ENCODE measurements around the gene LRP1.

LRP1 gene

DNA sequence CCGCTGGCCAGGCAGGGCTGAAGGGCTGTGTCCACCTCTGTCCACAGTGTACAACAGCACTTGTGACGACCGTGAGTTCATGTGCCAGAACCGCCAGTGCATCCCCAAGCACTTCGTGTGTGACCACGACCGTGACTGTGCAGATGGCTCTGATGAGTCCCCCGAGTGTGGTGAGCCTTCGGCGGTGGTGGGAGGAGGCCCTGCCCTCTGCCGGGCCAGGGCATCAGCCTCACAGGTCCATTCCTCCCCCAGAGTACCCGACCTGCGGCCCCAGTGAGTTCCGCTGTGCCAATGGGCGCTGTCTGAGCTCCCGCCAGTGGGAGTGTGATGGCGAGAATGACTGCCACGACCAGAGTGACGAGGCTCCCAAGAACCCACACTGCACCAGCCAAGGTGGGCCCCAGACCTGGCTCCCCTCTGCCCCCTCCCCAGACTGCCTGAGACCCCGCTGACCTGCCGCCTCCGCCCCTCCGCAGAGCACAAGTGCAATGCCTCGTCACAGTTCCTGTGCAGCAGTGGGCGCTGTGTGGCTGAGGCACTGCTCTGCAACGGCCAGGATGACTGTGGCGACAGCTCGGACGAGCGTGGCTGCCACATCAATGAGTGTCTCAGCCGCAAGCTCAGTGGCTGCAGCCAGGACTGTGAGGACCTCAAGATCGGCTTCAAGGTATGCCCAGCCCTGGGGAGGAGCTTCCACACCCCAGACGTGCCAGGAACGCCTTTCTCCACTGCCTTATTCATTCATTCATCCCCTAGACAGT, 67.5 kb downstream of the LRP1 start:
- TF ChIP-seq, protein P1, sequence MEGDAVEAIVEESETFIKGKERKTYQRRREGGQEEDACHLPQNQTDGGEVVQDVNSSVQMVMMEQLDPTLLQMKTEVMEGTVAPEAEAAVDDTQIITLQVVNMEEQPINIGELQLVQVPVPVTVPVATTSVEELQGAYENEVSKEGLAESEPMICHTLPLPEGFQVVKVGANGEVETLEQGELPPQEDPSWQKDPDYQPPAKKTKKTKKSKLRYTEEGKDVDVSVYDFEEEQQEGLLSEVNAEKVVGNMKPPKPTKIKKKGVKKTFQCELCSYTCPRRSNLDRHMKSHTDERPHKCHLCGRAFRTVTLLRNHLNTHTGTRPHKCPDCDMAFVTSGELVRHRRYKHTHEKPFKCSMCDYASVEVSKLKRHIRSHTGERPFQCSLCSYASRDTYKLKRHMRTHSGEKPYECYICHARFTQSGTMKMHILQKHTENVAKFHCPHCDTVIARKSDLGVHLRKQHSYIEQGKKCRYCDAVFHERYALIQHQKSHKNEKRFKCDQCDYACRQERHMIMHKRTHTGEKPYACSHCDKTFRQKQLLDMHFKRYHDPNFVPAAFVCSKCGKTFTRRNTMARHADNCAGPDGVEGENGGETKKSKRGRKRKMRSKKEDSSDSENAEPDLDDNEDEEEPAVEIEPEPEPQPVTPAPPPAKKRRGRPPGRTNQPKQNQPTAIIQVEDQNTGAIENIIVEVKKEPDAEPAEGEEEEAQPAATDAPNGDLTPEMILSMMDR (IDR thresholded peaks at IDR 0.05; ENCODE audit: insufficient read depth, missing control alignments): no peak
- DNase-seq (ENCODE audit: insufficient read length, low spot score) (no peak), FAIRE-seq (no peak)

DNA sequence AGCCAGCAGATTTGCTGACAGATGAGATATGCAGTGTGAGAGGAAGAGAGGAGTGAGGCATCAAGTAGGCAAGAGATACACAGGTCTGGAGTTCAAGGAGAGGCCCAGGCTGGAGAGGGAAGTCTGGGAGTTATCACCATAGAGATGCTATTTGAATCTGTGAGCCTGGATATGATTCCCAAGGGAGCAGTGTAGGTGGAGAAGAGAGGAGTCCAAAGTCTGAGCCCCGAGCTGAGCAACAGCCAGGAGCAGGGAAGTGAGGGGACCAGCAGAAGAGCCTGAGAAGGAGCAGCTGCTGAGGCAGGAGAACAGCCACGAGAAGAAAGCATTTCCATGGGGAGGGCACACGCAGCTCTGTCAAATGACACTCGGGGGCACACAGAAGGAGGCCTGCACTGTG, 68.2 kb downstream of the LRP1 start:
- FAIRE-seq: no peak
- TF ChIP-seq, protein P1 (IDR thresholded peaks at IDR 0.05; ENCODE audit: insufficient read depth, missing control alignments): no peak
- no peak for DNase-seq (ENCODE audit: insufficient read length, low spot score)

DNA sequence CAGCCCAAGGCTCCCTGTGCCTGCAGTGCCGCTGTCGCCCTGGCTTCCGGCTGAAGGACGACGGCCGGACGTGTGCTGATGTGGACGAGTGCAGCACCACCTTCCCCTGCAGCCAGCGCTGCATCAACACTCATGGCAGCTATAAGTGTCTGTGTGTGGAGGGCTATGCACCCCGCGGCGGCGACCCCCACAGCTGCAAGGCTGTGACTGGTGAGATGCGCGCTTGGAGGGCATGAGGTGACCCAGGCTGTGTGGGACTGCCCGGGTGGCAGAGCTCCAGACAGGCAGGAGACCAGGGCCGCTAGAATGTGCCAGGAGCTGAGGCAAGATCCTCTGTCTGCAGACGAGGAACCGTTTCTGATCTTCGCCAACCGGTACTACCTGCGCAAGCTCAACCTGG, 68.7 kb downstream of the LRP1 start:
- no peak for DNase-seq (ENCODE audit: insufficient read length, low spot score)
- TF ChIP-seq, protein P1 (IDR thresholded peaks at IDR 0.05; ENCODE audit: insufficient read depth, missing control alignments): no peak
- FAIRE-seq: no peak

DNA sequence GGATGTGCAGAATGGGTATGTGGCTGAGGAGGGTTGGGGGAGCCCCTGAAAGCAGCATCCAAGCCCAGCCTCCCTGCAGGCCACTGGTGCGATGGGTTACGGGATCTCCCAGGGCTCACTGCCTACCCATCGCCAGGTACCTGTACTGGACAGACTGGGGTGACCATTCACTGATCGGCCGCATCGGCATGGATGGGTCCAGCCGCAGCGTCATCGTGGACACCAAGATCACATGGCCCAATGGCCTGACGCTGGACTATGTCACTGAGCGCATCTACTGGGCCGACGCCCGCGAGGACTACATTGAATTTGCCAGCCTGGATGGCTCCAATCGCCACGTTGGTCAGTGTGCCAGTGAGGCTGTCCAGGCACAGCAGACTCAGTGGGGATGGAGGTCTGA, 70.0 kb downstream of the LRP1 start:
- TF ChIP-seq, protein P1 (IDR thresholded peaks at IDR 0.05; ENCODE audit: insufficient read depth, missing control alignments): no peak
- no peak for DNase-seq (ENCODE audit: insufficient read length, low spot score)
- FAIRE-seq: no peak

DNA sequence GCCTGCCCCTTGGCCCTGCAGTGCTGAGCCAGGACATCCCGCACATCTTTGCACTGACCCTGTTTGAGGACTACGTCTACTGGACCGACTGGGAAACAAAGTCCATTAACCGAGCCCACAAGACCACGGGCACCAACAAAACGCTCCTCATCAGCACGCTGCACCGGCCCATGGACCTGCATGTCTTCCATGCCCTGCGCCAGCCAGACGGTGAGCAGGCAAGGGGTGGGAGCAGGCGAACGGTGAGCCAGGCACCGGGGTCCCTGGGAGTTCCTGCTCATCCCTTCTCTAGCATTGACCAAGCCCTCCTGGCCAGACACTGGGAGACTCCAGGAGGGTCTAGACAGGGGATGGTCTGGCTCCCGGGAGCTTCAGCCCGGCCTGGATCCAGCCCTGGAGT, 70.9 kb downstream of the LRP1 start:
- TF ChIP-seq, protein P1 (IDR thresholded peaks at IDR 0.05; ENCODE audit: insufficient read depth, missing control alignments): no peak
- no peak for FAIRE-seq
- DNase-seq (ENCODE audit: insufficient read length, low spot score): no peak

DNA sequence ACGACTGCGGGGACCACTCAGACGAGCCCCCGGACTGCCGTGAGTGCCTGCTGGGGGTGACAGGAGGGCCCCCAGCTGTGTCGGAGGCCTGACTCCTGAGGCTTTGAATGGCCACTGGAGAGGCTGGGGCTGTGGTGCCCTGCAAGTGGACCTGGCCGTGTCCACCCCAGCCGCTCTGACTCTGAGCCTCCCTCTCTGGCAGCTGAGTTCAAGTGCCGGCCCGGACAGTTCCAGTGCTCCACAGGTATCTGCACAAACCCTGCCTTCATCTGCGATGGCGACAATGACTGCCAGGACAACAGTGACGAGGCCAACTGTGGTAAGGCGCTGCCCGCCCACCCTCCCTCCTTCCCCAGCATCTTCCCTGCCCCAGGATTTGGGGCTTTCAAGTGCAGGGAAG, 72.2 kb downstream of the LRP1 start:
- no peak for DNase-seq (ENCODE audit: insufficient read length, low spot score)
- TF ChIP-seq, protein P1 (IDR thresholded peaks at IDR 0.05; ENCODE audit: insufficient read depth, missing control alignments): no peak
- no peak for FAIRE-seq

DNA sequence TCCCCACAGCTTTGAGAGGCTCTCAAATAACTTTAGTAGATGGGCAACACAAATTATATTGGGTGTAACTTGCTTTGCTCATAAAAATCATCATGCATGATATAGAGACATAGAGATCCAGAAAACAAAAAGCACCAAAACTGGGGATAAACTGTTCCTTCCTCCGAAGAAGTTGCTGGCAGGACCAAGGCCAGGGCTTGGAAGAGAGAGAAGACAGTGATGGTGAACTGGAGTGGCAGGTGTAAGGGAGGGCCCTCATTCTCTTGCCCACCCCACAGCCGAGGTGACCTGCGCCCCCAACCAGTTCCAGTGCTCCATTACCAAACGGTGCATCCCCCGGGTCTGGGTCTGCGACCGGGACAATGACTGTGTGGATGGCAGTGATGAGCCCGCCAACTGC, 72.9 kb downstream of the LRP1 start:
- no peak for DNase-seq (ENCODE audit: insufficient read length, low spot score)
- TF ChIP-seq, protein P1 (IDR thresholded peaks at IDR 0.05; ENCODE audit: insufficient read depth, missing control alignments): no peak
- FAIRE-seq: no peak

Measured in D721Med (cell line).